Body of pancreas (tissue), 4 donors: ENCODE results near the gene DNAJC3. TPM values are rescaled to one million over a fixed set of nuclear protein-coding genes. Genes with fewer than 3 reads are reported as not detected.

Experiments used
- ATAC-seq: fragments of 150-250 bp; one replicate; pipeline ENCODE4 v1.9.1; 2016
- DNase-seq, 4 donors: peaks; one replicate each; pipeline ENCODE4 v3.0.0-alpha.2; 2019
- H3K27ac ChIP-seq, 4 donors: fragments of 200-600 bp; sonication (generic); 1 replicate in 3 of 4; 2 replicates in 1 of 4; pipeline versions ENCODE4 v1.5.1 to v1.6.1; 2016 to 2019; ENCODE audit warnings: mild to moderate bottlenecking in 1 of 4, mixed read lengths in 1 of 4, moderate library complexity in 1 of 4
- H3K27me3 ChIP-seq, 2 donors: fragments of 200-600 bp; sonication (generic); one replicate each; pipeline ENCODE4 v1.6.0; 2016; ENCODE audit warnings: mild to moderate bottlenecking in 1 of 2
- H3K36me3 ChIP-seq, 2 donors: fragments of 200-600 bp; sonication (generic); replicated peaks in 1 of 2; 2 replicates each; pipeline ENCODE4 v1.5.1; 2016; ENCODE audit warnings: low read depth in 2 of 2; ENCODE audit not compliant: insufficient read depth in 1 of 2
- H3K4me1 ChIP-seq: fragments of 200-600 bp; sonication (generic); one replicate; pipeline ENCODE4 v1.6.0; 2016
- H3K4me3 ChIP-seq, 2 donors: fragments of 200-600 bp; sonication (generic); 1 replicate in 1 of 2; 2 replicates in 1 of 2; pipeline ENCODE4 v1.5.1; 2016 to 2019
- H3K9me3 ChIP-seq, 3 donors: fragments of 200-600 bp; sonication (generic); 1 replicate in 2 of 3; 2 replicates in 1 of 3; pipeline ENCODE4 v1.5.1; 2016
- POLR2A ChIP-seq, 3 donors: fragments of 450-650 bp; IDR thresholded peaks; one replicate each; pipeline ENCODE4 v1.6.1; 2016; ENCODE audit warnings: antibody characterized with exemption in 3 of 3, mild to moderate bottlenecking in 2 of 3
- WGBS, 2 donors: methylation state at CpG; one replicate each; pipeline ENCODE4 v1.1.5; 2017; 5-methylcytosine and 5-hydroxymethylcytosine counted together
- intact Hi-C: fragments of 100-400 bp; cut with DNase I; formaldehyde crosslinking; loops from one replicate; pipeline ENCODE4 v1.15.1; 2023
- total RNA-seq, 2 donors: library from RNA; depleted of rRNA; stranded (reverse); fragments of >200 nt; gene quantifications; one replicate each; pipeline ENCODE4 v1.1.0, GENCODE V29; 2016
- TF ChIP-seq, protein P1 (sequence below), 7 experiments: fragments of 450-650 bp in 4 of 7; fragments of 200-600 bp in 3 of 7; sonication (generic) in 3 of 7; IDR thresholded peaks; one replicate each; pipeline ENCODE4 v1.5.1; 2016 to 2019; ENCODE audit warnings: antibody characterized with exemption in 7 of 7

The DNAJC3 gene
- total RNA-seq, 2 donors from 2014 or later = 40.2 to 52.1 TPM

GRCh38 chr13:95741584-95742563 is 64.9 kb downstream of the DNAJC3 start:
- TF ChIP-seq, protein P1, sequence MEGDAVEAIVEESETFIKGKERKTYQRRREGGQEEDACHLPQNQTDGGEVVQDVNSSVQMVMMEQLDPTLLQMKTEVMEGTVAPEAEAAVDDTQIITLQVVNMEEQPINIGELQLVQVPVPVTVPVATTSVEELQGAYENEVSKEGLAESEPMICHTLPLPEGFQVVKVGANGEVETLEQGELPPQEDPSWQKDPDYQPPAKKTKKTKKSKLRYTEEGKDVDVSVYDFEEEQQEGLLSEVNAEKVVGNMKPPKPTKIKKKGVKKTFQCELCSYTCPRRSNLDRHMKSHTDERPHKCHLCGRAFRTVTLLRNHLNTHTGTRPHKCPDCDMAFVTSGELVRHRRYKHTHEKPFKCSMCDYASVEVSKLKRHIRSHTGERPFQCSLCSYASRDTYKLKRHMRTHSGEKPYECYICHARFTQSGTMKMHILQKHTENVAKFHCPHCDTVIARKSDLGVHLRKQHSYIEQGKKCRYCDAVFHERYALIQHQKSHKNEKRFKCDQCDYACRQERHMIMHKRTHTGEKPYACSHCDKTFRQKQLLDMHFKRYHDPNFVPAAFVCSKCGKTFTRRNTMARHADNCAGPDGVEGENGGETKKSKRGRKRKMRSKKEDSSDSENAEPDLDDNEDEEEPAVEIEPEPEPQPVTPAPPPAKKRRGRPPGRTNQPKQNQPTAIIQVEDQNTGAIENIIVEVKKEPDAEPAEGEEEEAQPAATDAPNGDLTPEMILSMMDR (IDR thresholded peaks at IDR 0.05) = no peak
- no peak for TF ChIP-seq POLR2A (IDR thresholded peaks at IDR 0.05)
- 92% methylated on average over 4 of the region's 4 CpGs; no CpG with 5 or more reads in 1 of the 2 donors for WGBS, 2 donors
- intact Hi-C loops = no loop called here
- H3K4me3 ChIP-seq = no peak overlapping the region
- H3K36me3 ChIP-seq = no peaks in the 10 kb centered on the region
- no peaks in the 10 kb centered on the region for H3K27me3 ChIP-seq
- H3K9me3 ChIP-seq = no peaks in the 10 kb centered on the region
- ATAC-seq = no peak
- DNase-seq = no peak
- peaks cover 35% of the 10 kb centered on the region for H3K4me1 ChIP-seq
- no peak overlapping the region for H3K27ac ChIP-seq

DNA sequence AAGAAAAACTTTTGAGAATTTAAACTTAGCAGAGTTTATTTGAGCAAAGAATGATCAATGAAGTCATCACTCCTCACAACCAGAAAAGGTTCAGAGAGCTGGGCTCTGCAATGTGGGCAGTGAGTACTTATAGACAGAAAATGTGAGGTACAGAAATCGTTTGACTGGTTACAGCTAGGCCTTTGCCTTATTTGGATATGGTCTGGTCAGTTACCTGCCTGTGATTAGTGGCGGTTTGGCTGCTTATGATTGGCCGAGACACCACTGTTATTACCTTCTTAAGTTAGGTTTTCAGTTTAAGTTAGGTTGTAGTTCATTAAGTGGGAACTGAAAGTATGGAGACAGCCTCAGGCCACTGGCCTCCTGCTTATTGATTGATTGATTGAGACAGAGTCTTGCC is 66.3 kb downstream of the DNAJC3 start:
- WGBS, 2 donors = 81 to 87% methylated on average over 3 of the region's 3 CpGs
- intact Hi-C loops = no loop called here
- no peak overlapping the region for H3K4me3 ChIP-seq
- H3K9me3 ChIP-seq = no peaks in the 10 kb centered on the region
- ATAC-seq (no peak), DNase-seq (no peak)
- no peaks in the 10 kb centered on the region for H3K27me3 ChIP-seq
- no peak overlapping the region for H3K27ac ChIP-seq
- no peaks in the 10 kb centered on the region for H3K36me3 ChIP-seq
- peaks cover 46% of the 10 kb centered on the region for H3K4me1 ChIP-seq
- TF ChIP-seq, protein P1 (IDR thresholded peaks at IDR 0.05) = no peak
- no peak for TF ChIP-seq POLR2A (IDR thresholded peaks at IDR 0.05)

GRCh38 chr13:95745289-95745688 is 68.3 kb downstream of the DNAJC3 start:
- TF ChIP-seq POLR2A (IDR thresholded peaks at IDR 0.05) = no peak
- TF ChIP-seq, protein P1 (IDR thresholded peaks at IDR 0.05) = no peak
- no peaks in the 10 kb centered on the region for H3K9me3 ChIP-seq
- intact Hi-C loops = no loop called here
- H3K27me3 ChIP-seq = no peaks in the 10 kb centered on the region
- DNase-seq = no peak
- peaks cover 57% of the 10 kb centered on the region for H3K4me1 ChIP-seq
- no peak overlapping the region for H3K27ac ChIP-seq
- no peak for ATAC-seq
- no peak overlapping the region for H3K4me3 ChIP-seq
- H3K36me3 ChIP-seq = no peaks in the 10 kb centered on the region
- WGBS, 2 donors = 78 to 79% methylated on average over 4 of the region's 4 CpGs

DNA sequence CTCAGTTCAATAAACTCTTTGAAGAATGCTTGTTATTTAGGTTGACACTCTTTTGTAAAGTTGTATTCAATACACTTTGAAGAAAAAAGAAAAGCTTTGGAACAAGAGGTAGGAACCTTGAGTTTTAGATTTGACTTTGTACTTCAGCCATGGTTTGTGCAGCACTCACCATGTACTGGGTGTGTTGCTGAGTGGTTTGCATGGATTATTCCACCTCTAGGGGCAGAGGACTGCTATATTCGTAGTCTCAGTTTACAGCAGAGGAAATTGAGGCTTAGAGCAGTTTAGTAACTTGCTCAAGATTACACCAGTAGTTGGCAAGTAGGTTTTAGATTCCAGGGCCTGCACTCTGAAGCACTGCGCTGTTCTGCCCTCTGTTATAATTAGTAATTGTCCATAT is 68.8 kb downstream of the DNAJC3 start:
- no peak overlapping the region for H3K4me3 ChIP-seq
- TF ChIP-seq, protein P1 (IDR thresholded peaks at IDR 0.05) = no peak
- no peak for TF ChIP-seq POLR2A (IDR thresholded peaks at IDR 0.05)
- H3K27ac ChIP-seq = no peak overlapping the region
- H3K27me3 ChIP-seq = no peaks in the 10 kb centered on the region
- peaks cover 57% of the 10 kb centered on the region for H3K4me1 ChIP-seq
- WGBS, 2 donors = 66 to 77% methylated on average over 2 of the region's 2 CpGs
- DNase-seq = no peak
- no peaks in the 10 kb centered on the region for H3K9me3 ChIP-seq
- intact Hi-C loops = no loop called here
- ATAC-seq = no peak
- no peaks in the 10 kb centered on the region for H3K36me3 ChIP-seq
